IPS DF 4.7 (cell line): ENCODE results near the gene AFF1.

ENCODE experiments used
- DNase-seq: peaks from one replicate; pipeline ENCODE4 v3.0.0-alpha.2; 2013; ENCODE audit warnings: low spot score; ENCODE audit errors: extremely low read depth

The AFF1 gene

DNA sequence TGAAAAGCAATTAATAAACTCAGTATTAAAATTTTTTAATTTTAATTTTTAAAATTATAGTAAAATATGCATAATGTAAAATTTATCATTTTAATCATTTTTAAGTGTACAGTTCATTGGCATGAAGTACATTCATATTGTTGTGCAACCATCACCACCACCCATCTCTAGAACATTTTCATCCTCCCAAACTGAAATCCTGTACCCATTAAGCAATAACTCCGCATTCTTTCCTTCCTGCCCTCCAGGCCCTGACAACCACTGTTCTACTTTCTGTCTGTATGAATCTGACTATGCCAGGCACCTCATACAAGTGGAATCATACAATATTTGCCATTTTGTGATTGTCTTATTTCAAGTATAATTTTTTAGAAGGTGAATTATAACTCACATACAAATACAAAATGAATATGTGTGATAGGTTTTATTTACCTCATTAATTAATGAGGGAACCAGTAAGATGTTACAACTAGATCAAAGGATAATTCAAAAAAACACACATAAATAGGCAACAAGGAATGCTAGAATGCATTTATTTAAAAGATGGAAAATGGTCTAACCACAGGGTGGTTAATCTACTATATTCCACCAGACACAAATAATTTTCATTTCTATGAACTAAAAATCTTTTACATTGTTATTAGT lies 13.1 kb upstream of the AFF1 start:
- no peak for DNase-seq

DNA sequence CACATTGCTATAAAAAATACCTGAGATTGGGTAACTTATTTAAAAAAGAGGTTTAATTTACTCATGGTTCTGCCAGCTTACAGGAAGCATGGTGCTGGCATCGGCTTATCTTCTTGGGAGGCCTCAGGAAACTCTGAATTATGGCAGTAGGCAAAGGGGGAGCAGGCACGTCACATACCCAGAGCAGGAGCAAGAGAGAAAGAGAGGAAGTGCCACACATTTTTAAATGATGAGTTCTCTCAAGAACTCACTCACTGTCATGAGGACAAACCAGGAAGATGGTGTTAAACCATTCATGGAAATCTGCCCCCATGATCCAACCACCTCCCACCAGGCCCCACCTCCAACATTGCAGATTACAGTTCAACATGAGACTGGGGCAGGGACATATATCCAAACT lies 10.0 kb upstream of the AFF1 start:
- no peak for DNase-seq

- no peak for DNase-seq
Observed at GRCh38 chr4:86926435-86927086, 8.2 kb upstream of the AFF1 start.

DNA sequence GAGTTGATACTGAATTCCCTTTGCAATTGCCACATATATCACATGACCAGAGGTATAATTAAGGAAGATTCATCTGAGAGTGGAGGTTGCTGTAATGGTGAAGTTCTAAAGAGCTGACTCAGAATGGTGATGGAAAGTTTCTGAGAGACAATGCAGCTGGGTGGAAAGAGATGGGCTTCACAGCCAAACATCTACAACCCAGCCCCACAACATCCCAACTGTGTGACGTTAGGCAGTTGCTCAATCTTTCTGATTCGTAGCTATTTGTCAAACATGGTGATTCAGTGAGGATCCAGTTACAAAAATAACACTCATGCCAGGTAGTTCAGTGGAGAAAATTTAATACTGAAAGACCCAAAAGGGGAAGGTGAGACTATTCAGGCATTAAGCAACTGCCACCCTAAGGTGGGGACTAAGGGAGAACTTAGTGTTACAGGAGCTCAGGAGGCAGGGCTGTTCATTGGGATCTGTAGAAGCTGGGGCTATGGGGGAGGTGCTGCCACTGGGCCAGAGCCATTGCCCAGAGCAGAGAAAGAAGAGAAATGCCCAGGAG lies 6.9 kb upstream of the AFF1 start:
- no peak for DNase-seq

DNA sequence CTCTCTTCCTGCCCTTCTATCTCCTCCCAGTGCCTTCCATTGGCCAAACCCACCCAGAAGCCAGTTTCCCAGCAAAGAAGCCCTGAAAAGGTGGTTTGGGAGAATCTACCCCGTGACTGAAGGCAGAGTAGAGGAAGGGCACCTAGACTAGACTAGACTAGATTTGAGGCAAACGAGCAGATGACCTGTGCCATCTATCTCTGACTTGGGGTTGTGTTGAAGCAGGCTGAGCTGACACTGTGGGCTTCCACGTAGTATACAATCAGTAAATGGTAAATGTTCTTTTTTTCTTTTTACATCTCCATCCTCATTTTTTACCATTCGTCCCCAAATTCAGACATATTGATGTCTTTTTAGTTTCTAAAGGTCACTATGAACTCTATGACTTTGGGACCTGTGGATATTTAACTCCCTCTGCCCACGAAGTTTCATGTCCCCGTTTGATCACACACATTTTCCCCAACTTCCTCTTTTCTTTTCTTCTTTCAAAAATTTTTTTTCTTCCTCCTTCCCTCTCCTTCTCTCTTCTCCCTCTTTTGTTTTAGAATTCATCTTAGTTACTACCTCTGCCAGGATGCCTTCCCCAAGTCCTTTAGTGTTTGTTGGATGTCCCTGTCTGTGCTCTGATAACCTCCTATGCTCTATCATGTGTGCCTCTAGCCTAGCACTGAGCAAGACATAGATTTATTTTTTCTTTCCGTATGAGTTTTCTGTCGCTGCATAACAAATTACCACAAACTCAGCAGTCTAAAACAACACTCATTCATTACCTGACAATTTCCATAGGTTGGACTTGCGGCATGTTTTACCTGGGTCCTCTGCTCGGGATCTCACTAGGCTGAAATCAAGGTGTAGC lies 6.2 kb upstream of the AFF1 start:
- DNase-seq: no peak

DNA sequence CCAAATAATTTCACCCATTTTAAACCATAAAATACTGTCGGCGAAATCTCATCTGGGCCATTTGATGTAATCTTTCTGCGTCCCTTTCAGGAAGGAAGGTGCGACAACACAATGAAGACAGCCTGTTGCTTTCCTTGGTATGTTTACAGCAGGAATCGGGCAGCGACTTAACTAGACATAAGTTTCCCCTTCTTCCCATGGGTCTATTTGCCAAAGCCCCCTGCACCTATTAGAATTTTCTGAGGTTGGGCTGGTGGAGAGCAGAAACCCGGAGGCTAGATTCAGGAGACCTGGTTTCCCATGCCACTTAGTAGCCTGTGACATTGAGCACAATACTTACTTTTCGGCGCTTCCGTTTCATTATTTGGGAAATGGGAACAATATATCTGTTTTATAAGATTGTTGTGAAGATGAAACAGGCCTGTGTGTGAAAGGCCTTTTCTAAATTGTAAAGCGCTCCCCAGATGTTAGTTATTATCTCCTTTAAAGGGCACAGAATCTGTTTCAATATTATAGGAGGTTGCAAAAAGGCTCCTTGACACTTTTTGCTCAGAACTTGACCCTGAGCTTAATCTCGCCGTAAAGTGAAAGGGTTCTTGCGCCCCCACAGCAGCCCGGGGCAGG lies 552 bp upstream of the AFF1 start:
- DNase-seq: no peak

DNA sequence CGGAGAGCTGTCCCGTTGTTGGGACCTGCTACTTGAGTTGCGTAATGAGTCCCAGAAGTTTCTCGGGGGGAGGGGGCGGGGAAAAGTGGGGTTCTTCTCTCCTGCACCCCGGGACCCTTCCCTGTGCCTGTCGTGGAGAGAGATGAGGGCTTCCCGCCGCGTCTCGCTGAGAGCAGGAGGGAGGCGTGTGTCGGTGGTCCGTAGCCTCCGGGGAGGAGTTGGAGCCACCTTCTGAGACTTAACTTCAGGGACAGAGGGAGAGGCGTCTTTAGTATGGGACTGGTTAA lies 698 bp downstream of the AFF1 start:
- DNase-seq: no peak

DNA sequence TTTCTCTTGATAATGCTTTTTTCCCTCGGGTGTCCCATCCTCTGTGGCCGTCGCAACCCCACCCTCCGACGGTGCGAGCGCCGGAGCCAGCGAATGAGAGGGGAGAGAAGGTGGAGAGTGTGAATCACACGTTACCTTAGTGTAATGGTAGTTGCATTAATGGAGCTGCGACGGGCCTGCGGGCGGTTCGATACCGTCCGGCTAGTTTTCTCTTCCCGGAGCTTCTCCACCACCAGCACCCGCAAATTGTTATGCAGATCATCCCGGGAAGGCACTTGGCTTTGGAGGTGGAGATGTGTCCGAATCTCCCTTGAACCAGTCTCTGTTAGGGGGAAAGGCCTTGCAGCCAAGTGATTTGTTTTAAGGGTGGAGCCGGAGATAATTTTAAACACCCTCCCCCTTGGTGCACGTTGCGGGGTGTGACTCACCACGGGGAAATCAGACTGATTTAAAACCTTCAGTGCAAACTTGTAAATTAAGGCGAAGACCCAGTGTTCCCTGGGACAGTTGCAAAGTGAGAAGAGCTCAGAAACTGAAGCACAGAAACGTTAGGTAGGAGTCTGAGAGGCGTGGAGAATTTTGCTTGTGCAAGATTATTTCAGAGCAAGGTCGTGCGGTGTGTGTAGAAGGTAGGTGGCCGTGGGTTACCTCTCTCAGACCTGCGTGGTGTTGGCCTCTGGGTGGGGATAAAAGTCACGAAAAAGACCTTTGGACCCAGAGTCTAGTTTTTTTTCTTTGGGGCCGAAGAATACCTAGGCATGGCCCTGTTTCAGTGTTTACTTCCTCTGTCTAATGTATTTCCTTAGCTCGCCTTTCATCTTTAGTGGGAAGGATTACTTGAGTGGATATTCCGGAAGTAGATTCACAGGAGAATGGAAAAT lies 1.3 kb downstream of the AFF1 start:
- DNase-seq: no peak

GRCh38 chr4:86938771-86939520 lies 4.1 kb downstream of the AFF1 start:
- DNase-seq: no peak

GRCh38 chr4:86939729-86940575 lies 5.1 kb downstream of the AFF1 start:
- DNase-seq: no peak

GRCh38 chr4:86940920-86941460 lies 6.2 kb downstream of the AFF1 start:
- no peak for DNase-seq

DNA sequence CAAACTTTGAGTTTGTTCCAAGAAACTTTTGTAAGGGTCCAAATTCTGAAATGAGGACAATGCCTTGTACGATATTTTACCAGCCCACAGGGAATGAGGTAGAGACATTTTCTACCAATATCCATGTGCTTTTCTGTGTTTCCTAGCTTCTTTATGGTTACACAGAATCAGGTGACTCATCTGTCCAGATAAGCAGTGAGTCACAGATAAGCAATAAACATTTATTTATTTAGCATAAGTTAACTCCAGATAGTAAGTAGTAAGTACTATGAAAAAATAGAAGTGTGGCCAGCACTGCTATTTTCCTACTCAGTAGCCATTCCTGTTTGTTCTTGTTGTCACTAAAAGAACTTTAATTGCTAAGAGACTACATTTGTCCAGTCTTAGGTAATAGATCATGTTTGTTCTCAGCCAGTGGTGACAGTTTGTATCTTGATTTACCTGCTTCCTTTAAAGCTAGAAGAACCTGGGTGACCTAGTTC lies 7.4 kb downstream of the AFF1 start:
- no peak for DNase-seq

GRCh38 chr4:86944964-86945781 lies 10.4 kb downstream of the AFF1 start:
- DNase-seq: no peak

GRCh38 chr4:86946868-86947500 lies 12.2 kb downstream of the AFF1 start:
- DNase-seq: no peak

DNA sequence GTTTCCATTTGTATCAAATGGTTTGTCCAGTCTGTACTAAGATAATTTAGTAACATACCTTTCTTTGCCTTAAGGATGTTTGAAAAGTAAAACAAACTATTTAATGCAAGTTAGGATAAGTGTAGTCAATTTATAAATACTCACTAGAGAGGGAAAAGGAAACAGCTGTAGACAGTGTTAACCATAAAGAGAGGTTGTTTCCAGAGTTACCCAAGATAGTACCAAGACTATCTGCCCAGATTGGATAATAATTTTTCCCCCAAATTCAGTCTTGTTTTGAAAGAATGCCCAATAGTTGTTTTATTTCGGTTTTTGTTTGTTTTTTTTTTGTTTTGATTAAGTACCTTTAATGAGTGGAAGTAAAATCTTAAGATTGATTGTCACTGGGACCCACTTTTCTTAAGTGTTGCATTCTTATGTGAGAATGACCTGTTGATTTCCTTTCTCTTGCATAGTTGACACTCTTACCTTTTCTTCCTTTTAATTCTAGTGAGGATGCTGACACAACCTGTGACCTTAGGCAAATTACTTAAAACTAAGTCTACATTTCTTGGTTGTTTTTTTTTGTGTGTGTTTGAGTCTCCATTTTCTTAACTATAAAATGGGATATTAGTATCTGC lies 12.8 kb downstream of the AFF1 start:
- no peak for DNase-seq

DNA sequence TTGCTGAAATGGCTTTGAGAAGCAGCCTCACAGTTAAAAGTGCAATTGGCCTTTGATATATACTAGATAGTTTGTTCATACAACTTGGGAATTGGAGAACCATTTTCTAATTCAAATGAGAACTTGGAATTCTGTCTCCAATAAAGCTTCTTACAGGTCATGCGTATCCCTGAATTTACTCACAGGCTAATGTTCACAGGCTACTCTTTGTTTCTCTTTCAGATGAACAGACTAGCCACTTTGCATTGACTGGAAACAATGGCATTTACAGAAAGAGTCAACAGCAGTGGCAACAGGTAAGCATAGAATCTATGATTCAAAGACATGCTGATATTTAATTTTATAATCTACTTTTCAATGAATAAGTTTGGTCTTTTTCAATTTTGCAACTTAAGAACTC lies 13.5 kb downstream of the AFF1 start:
- no peak for DNase-seq
